Right lung (tissue), 5 donors: ENCODE measurements around the gene HAPSTR1. TPM values are rescaled to one million over a fixed set of nuclear protein-coding genes. Genes with fewer than 3 reads are reported as not detected.

Experiments used
- polyA plus RNA-seq, 5 donors: library from polyadenylated mRNA; unstranded; fragments of 120-200 nt; gene quantifications; one replicate each; pipeline versions ENCODE4 v1.2.1 to v1.2.3, GENCODE V29; 2013; ENCODE audit warnings: inconsistent platforms in 1 of 5, low replicate concordance in 1 of 5; ENCODE audit not compliant: insufficient read length in 5 of 5, insufficient read depth in 1 of 5

The HAPSTR1 gene
- polyA plus RNA-seq, 5 donors, result 33.7 to 48.0 (median 41.2) TPM

Other genes starting within 250 kb of the HAPSTR1 start
- 100 to 1,000 TPM in 1 of 5 donors, 10 to 100 TPM in 4; 88.1 to 111 (median 90.1) TPM for gene CARHSP1, start 222.6 kb upstream of the HAPSTR1 start, polyA plus RNA-seq
- under 1 TPM in 2 of 5 donors, not detected in 3; 0.14 to 0.15 TPM for gene LITAFD, start 209.3 kb upstream of the HAPSTR1 start, polyA plus RNA-seq
- gene USP7, start 127.7 kb upstream of the HAPSTR1 start, polyA plus RNA-seq, result 100 to 1,000 TPM in 4 of 5 donors, 10 to 100 TPM in 1; 97.9 to 145 (median 121) TPM